HS-27A (cell line): ENCODE measurements around the gene GNB1L.

Source experiments
- DNase-seq: peaks from one replicate; pipeline ENCODE4 v3.0.0-alpha.2; 2012; ENCODE audit warnings: low read depth, missing footprints

GNB1L gene

DNA sequence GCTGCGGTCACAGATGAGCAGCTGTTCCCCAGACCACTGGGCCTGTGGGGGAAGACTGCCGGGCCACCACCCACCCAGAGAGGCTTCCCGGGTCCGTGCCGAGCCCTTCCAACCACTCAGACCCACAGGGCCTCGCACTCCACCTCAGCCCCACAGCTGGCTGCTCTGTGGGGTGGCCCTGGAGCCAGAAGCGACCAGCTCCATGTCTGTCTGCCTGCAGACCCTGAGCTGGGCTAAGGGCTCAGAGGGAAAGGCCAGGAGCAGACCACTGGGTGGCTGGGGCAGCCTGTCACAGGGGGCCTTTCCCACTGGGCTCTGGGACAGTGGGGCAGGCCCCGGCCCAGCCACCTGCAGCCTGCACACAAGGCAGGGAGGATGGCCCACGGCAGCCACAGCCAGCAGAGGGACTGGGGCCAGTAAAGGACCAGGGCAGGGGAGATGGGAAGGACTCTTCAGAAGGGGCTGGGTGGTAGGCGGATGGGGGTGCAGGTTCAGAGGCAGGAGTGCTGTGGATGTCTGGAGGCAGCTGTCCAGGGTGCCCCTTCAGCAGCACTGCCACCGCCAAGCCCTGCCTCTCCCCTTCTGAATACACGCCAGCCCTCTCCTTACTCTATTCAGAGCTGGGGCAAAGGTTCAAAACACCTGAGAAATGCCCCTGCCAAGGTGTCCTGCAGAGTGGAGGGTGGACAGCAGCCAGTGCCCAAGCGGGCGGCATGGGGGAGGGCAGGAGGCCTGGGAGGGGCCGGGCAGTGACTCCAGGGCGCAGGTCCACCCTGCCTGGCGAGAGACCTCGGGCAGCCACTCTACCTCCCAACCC is 32.2 kb downstream of the GNB1L start:
- no peak for DNase-seq

DNA sequence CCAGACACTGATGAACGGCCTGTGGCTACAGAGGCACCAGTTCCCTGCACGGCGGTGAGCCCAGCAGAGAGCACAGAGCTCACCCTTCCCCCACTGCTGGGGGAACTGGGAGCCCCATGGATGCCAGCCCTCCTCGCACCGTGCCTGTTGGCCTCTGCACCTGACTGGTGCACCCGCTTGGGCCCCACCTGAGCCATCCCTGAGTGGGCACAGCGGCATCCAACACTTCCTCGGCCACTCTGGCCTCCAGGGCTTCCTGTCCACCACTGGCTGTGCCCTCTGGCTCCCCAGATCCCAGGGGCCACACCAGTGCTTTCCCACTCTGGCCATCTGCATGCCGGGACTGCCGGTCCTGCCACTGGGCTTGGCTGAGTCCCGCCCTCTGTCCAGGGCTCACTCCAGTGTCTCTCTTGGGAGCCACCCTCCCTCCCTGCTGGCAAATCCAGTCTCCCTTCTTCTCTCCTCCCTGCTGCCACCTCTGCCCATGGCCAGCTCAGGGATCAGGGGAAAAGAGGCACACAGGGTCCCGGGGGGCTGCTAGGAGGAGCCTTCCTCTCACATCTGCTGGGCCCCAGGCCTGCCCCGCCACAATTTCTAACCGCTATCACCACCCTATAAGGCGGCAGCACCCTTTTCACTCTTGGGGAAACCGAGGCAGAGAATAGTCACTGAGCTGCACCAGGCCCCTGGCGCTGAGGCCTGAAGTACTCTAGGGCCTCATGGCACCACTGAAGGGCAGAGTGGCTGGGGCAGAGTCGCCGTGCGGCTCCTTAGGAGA is 33.0 kb downstream of the GNB1L start:
- DNase-seq: no peak

DNA sequence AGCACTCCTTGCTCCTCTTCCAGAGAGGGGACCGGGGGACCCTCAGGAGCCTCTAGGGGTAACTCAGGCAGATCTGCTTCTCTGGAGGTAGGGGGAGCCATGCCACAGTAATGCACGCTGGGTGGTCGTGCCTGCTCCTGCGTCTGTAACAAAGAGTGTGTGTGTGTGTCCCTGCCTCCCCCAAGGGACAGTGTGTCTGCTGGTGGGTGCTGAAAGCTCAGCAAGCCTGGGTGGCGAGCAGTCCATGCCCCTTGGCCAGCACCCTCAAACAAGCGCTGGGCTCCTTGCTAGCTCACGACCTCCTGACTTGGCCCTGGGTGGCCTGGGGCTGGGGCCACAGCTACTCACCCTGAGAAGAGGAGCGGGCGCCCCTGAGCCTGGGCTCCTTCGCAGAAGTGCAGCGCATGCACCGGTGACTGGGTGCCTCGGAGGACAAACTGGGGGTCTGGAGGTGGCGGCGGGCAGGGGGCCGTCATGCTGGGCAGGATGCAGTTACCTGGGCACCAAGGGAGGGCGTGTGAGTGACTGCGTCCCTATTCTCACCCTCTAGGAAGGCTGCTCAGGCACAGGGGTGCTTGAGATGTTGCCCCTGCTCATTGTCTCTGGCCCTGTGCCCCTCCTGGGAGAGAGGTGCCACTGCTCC is 33.7 kb downstream of the GNB1L start:
- no peak for DNase-seq

DNA sequence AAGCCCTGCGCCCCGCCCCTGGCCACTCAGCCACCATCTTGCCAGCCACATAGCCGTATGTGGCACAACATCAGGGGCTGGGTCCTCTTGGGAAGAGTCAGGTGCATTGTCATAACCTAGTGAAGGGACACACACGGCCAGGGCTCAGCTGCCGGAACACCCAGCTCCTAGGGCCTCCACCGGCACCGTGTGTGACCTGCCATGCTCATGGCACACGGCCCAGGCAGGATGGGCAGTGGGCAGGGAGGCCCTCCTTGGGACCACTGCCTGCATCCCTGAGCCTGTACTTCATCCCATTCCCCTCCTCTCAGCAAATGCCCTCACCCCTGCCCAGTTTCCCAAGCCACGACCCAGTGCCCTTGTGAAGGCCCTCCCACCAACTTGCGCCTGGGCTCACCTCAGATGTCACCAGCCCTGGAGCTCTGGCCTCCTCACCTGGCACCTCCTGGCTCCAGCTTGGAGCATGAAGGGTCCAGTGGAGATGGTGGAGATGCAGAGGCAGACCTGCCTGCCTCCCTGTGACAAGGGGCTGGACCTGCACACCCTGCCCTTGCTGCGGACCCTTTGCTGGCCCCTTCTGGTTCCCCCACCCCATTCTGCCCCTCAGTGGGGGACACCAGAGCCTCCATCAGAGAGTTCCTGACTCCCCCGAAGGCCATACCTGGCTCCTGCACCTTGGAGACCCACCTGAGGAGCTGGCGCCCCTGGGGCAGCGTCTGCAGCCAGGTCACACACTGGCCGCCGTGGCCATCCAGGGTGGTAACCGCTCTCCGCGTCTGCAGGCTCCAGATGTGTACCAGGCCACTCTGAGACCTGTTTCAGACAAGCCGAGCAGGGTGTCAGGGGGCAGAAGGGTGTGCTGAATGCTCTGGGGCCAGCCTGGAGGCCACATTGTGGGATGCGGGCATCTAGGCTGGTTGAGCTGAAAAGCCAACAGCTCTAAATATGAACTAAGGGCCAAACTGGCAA is 34.5 kb downstream of the GNB1L start:
- DNase-seq: no peak

DNA sequence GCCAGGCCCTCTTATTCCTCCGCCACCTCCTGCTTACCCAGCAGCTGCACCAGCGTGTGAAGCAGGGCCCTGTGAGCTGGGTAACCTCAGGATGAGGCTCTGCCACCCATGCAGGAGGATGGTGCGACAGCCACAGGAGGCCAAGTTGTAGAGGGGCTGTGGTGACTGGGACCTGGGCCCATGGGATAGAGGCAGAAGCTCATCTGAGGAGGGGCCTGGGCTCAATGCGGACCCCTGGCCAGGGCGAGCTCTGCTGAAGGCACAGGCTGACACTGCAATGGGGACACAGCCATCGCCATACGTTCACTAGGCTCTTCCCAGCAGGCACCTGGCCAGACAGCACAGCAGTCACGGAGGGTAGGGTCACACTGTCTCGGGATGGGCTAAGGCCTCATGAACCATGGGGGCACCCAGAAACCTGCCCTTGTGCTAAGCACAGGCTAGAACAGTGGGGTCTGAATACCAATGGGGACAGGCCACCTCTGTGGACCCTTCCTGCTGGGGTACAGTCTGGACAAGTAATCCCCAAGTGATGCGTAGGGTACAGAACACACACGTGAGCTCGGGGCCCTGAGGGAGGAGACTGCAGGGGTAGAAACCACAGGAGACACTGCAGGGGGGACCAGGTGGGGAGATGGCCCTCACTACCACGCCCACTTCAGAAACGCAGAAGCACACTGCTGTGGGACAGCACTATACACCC is 35.3 kb downstream of the GNB1L start:
- DNase-seq: no peak

DNA sequence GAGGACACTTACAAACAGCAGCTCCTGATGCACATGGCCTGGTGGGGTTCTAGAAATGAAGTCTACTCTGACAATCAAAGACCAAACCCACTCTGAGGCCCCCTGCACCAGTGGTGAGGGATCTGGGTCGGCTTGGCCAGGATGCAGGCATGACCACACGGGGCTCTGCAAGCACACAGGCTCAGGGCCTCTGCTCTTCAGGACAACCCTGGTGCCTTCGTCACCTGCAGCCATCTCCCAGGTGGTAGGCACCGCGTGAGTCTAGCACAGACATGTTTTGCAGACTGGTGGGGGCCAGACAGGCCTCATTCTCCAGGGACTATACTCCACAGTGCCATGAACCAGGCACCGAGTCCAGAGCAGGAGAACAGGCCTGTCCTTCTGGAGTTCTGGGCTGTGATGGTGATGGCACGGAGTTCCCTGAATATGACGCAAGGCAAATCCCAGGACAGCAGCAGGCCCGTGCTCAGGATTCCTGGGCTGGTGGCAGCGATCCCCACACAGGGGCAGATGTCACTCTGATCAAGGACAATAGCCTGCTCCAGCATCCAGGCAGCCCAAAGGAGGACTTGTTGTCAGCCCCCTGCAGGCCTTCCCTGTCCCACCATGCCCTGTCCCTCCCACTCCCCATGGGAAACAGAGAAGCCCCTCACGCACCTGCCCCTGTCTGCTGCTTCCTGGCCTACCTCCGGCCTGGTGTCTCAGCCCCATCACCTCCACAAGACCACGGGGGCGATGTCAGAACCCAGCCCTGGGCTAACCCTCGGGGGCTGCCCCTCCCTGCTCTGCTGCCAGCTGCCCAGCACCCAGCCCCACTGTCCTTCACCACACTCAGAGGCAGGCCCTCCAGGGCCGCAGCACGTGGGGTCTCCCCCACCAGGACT is 36.1 kb downstream of the GNB1L start:
- DNase-seq: no peak

DNA sequence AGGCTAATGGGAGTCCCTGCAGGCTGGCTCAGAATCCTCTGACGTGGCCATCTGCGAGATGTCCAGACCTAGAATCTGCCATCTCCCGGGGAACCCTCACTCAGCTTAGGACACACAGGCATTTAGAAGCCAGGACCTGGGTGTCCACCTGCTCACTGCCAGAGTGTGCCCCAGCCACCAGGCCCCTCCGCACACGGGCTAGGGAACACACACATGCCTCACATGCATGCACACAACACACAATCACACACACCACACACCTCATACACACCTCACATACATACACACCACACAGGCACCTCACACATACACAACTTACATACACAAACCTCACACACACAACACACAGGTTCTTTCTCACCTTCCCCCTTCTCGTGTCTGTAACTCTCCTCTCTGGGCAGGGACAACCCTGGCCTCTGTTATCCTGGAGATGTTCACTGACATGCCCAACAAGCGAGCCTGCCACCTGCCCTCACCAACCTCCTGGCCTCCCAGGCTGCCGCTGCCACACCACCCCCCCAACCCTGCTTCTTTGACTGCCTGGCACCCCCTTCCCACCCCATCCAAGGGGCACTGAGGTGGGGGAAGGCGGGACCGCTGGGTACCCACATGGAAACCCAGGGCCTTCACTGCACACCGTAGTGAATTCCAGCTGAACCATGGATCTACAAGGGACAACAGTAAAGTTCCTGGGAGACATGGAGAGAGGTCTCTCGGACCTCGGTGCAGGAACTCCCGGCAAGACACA is 38.1 kb downstream of the GNB1L start:
- DNase-seq: no peak

DNA sequence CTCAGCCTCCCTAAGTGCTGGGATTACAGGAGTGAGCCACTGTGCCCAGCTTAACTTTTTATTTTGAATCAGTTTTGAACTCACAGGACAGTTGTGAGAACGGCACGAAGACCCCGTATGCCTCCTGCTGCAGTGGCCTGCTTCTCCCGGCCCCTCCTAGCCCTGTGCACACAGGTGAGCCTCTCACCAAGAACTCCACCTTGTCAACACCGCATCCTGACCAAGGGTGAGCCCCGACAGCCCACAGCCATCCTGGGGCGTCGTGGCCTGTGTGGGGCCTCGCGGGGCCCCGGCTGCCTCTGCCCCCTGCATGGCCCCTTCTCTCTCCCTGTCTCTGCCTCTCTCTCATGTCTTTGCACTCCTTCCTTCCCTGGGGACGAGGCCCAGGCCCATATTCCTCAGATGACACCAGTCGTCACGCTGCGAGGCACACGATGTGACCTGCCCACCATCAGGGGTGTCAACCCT is 38.8 kb downstream of the GNB1L start:
- no peak for DNase-seq

DNA sequence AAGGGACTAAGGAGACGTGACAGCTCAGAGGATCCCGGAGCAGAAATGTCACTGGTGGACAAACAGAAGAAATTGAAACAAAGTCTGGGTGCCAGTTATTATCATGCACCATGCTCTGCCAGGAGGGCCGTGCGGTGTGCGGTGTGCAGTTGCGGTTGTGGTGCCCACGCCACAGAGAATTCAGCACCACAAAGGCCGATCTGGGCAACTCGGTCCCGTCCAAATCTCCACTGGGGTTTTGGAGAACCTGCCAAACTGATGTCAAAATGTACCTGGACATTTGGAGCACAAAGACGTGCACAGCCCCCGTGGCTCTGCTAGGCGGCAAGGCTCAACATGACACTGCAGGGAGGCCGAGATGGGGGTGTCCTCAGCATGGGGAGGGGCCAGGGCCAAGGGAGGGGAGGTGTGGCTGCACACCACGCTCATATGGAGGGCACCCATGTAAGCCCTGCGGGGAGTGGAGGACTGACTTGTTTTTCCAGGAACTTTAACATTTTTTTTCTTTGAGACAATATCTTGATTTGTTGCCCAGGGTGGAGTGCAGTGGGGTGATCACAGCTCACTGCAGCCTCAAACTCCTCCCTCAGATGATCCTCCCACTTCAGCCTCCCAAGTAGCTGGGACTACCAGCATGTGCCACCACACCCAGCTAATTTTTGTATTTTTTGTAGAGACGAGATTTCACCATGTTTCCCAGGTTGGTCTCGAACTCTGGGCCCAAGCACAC is 39.4 kb downstream of the GNB1L start:
- DNase-seq: no peak

DNA sequence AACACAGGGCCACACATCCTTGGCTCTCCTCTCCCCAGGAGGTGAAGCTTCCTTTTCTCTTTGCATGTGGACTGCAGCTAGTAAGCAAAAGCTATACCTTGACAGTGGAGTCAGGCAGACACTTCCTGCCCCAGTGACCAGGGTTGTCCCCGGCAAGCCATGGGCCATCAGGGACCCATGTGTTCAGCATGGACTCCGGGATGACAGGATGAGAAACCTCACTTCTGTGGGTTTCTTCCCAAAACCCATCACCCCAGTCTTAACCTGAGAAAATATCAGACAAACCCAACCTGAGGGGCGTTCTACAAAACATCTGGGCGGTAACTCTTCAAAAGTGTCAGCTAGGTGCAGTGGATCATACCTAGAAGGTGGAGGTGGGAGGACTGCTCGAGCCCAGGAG is 40.2 kb downstream of the GNB1L start:
- no peak for DNase-seq

DNA sequence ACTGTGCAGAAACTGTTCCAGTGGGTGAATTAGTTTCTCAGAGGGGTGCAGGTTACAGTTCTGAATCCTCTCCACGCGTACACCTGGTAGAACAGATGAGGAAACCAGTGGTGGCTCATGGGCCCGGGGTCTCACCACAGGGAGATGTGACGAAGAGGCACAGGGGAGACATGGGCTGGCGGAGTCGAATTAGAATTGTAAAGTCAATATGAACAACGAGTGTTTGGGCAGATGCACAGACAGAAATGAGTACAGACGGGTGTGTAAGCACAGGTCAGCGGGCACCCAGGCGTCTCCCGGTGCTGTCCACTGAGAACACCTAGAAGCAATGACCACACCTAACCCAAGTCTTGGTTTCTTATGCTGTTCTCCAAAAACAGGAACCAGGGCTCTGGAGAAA is 41.8 kb downstream of the GNB1L start:
- DNase-seq: no peak

DNA sequence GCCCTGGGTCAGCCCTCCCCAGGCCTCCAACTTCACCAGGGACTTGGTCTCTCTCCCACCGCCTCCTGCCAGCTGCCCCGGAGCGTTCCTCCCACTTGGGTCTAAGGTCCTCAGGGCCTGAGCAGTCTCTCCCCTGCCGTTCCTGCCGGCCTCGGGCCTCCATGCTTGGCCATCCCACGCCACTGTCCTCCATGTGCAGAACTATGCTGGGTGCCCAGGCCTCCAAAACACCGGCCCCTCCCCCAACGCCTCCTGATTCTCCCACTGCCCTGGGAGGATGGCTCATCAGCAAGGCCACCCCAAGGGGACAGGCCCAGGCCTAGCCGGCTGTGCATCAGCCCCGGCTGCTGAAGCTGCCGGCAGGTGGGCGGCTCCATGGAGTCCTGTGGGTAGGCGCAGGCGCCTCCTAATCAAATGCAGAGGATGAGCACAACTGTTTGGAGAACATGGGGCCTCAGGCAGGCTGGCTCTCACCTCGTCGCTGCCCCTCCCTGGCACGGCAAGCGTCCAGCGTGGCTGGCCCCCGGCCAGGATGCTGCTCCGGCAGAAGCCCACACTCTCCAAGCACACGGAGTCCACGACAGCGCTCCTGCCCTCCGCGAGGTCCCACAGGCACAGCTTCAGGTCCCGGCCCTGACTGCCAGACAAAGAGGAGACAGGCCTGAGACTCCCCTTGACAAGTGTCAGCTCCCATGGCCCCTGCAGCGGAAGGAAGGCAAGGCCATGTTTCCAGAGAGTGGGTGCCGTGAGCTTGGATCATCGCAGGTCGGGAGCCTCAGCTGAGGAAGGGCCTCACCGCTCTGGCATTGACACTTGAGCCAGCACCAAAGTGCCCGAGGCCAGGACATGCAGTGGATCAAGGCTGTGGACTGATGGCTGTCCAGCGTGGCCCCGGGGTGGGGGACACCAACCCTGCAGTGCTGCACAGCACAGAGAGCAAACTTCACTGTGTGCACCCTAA is 42.6 kb downstream of the GNB1L start:
- DNase-seq: no peak

DNA sequence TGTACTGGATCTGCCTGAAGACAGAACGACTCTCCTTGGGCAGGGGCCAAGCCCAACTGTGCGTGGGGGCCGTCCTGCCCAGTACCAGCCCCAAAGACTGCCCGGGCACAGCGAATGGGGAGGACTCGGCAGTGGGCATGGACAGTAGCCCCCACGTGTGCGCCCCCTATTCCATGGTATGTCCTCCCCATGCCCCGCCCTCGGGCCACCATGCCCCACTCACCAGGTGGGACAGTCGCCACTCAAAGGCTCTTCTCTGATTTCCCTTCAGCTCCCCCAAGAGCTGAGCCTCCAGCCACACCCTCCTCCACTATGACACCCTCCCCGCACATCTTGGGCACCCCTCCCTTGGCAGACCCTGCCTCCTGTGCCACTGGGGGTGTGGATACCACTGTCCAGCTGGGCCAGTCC is 43.5 kb downstream of the GNB1L start:
- DNase-seq: no peak

DNA sequence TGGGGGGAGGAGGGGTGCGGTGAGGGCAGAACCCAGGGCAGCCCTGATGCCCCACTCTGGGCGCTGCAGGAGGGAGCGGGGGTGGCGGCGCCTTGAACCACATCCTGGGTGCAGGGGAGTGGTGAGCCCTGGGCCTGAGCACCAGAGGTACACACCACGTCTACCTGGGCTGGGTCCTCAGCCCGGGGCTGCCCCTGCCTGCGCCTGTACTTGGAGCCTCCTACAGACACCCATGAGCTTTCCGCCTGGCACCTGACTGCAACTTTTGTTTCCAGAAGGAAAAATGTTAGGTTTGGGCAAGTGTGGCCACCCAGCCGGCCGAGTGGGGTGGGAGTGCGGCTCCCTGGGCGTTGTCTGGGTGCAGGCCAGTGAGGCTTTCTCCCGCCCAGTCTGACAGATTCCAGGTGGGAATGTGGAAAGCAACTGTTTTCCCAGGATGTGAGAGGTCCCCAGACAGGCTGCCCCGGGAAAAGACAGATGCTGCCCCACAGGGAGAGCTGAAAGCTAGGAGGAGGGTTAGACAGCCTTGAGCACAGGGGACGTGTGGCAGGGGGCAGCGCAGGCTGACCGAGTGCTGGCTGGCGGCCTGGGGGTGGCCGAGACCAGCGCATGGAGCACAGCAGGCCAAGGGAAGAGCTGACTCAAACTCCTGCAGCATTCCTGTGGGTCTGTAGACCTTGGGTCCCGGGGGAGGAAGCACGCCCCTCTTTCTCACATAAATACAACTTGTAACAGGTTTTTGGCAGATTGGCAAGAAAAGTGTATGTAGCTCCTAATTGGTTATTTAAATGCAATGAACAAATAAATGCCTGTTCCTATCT is 44.1 kb downstream of the GNB1L start:
- no peak for DNase-seq

DNA sequence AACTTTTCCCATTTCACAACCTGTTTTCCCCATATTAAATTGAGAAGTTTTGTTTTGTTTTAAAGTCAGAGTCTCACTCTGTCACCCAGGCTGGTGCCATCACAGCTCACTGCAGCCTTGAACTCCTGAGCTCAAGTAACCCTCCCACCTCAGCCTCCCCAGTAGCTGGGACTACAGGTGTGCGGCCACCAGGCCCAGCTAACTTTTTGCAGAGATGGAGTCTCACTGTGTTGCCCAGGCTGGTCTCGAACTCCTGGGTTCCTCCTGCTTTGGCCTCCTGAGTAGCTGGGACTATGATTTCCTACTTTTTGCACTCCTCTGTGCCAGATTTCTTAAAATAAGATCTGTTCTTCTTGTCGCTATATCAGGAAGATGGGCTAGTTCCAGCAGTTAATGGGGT is 44.9 kb downstream of the GNB1L start:
- DNase-seq: no peak

DNA sequence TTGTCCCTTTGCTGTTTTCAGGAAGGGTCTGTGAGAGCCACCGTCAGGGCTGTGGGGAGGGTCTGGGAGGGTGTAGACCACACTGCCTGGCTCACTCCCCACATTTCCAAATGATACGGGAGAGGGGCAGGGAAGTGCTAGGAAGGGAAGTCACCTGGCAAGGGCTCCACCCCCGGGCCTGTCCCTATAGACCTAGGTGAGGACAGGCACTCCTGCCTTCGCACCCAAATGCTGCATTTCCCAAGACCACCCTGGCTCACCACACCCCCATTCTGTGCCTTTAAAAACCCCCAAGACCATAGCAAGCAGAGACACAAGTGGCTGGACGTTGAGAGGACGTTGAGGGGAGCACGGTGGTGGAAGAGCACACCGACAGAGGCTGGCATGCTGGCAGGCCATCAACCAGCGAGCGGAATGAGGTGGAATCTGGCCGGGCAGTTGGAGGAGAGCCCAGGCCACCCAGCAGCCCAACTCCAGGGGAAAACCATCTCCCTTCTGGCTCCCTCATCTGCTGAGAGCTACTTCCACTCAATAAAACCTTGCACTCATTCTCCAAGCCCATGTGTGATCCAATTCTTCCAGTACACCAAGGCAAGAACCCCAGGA is 45.7 kb downstream of the GNB1L start:
- no peak for DNase-seq
